ENCODE results near the gene TRAFD1.

Gene TRAFD1

GRCh38 chr12:112194601-112195247 lies 69.4 kb downstream of the TRAFD1 start:
- no peak overlapping the region for H3K4me3 ChIP-seq (ENCODE audit: low read depth, low read length)
- no peak for TF ChIP-seq CTCF (IDR thresholded peaks at IDR 0.05; ENCODE audit: borderline replicate concordance, insufficient read depth, low read depth, low read length)

- H3K4me3 ChIP-seq (ENCODE audit: low read depth, low read length) = no peak overlapping the region
- no peak for TF ChIP-seq CTCF (IDR thresholded peaks at IDR 0.05; ENCODE audit: borderline replicate concordance, insufficient read depth, low read depth, low read length)
These were observed 71.0 kb downstream of the TRAFD1 start for GRCh38 chr12:112196196-112196875.

- H3K4me3 ChIP-seq (ENCODE audit: low read depth, low read length) = no peak overlapping the region
- TF ChIP-seq CTCF (IDR thresholded peaks at IDR 0.05; ENCODE audit: borderline replicate concordance, insufficient read depth, low read depth, low read length) = peak; percentile 60
These were observed 72.9 kb downstream of the TRAFD1 start for GRCh38 chr12:112198120-112198733.

GRCh38 chr12:112199136-112199535 lies 73.8 kb downstream of the TRAFD1 start:
- no peak overlapping the region for H3K4me3 ChIP-seq (ENCODE audit: low read depth, low read length)
- no peak for TF ChIP-seq CTCF (IDR thresholded peaks at IDR 0.05; ENCODE audit: borderline replicate concordance, insufficient read depth, low read depth, low read length)

All from GM12875 (cell line).